Neural crest cell (in vitro differentiated cells): ENCODE measurements around the gene RBM26. TPM values are rescaled to one million over a fixed set of nuclear protein-coding genes. Genes with fewer than 3 reads are reported as not detected.

Experiments used
- DNase-seq: peaks from one replicate; pipeline ENCODE4 v3.0.0; 2021; ENCODE audit warnings: low read depth, mixed read lengths, low spot score
- H3K27ac Mint-ChIP-seq: one replicate; pipeline ENCODE4 v1.8.0; 2021; ENCODE audit warnings: mild to moderate bottlenecking, mixed read lengths; ENCODE audit not compliant: unreplicated experiment
- H3K27me3 Mint-ChIP-seq: 2 replicates; pipeline ENCODE4 v1.8.0; 2021; ENCODE audit warnings: low read depth, mild to moderate bottlenecking, mixed read lengths
- H3K36me3 Mint-ChIP-seq: 2 replicates; pipeline ENCODE4 v1.8.0; 2021; ENCODE audit warnings: low read depth, mild to moderate bottlenecking, mixed read lengths
- H3K4me1 Mint-ChIP-seq: 2 replicates; pipeline ENCODE4 v1.8.0; 2021; ENCODE audit warnings: mixed read lengths
- H3K4me3 Mint-ChIP-seq: one replicate; pipeline ENCODE4 v1.8.0; 2021; ENCODE audit warnings: mild to moderate bottlenecking, mixed read lengths
- H3K9me3 Mint-ChIP-seq: 2 replicates; pipeline ENCODE4 v1.8.0; 2021; ENCODE audit warnings: mixed read lengths
- total RNA-seq: library from RNA; stranded (reverse); gene quantifications from 2 replicates; pipeline ENCODE4 v1.2.1, GENCODE V29; 2021
- TF ChIP-seq, protein P1 (sequence below): fragments of 200-600 bp; sonication (generic); conservative IDR thresholded peaks from 2 replicates; pipeline ENCODE4 v1.5.0; 2021; ENCODE audit warnings: antibody characterized with exemption, mild to moderate bottlenecking

RBM26 gene
- total RNA-seq, 1 donor from 2014 or later, result 78.1 TPM

- Mint-ChIP-seq H3K27ac (no peak overlapping the region), H3K9me3 (no peaks in the 10 kb centered on the region), H3K36me3 (peaks cover 3% of the 10 kb centered on the region), H3K4me3 (no peak overlapping the region), H3K4me1 (no peaks in the 10 kb centered on the region), H3K27me3 (no peaks in the 10 kb centered on the region)
- TF ChIP-seq, protein P1, sequence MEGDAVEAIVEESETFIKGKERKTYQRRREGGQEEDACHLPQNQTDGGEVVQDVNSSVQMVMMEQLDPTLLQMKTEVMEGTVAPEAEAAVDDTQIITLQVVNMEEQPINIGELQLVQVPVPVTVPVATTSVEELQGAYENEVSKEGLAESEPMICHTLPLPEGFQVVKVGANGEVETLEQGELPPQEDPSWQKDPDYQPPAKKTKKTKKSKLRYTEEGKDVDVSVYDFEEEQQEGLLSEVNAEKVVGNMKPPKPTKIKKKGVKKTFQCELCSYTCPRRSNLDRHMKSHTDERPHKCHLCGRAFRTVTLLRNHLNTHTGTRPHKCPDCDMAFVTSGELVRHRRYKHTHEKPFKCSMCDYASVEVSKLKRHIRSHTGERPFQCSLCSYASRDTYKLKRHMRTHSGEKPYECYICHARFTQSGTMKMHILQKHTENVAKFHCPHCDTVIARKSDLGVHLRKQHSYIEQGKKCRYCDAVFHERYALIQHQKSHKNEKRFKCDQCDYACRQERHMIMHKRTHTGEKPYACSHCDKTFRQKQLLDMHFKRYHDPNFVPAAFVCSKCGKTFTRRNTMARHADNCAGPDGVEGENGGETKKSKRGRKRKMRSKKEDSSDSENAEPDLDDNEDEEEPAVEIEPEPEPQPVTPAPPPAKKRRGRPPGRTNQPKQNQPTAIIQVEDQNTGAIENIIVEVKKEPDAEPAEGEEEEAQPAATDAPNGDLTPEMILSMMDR, result no peak
- no peak for DNase-seq
These were observed 57.0 kb downstream of the RBM26 start for GRCh38 chr13:79349011-79349410.

GRCh38 chr13:79346300-79346914 lies 59.6 kb downstream of the RBM26 start:
- no peak overlapping the region for H3K27ac Mint-ChIP-seq
- no peaks in the 10 kb centered on the region for H3K9me3 Mint-ChIP-seq
- H3K4me3 Mint-ChIP-seq, result no peak overlapping the region
- H3K36me3 Mint-ChIP-seq, result peaks cover 3% of the 10 kb centered on the region
- no peak for DNase-seq
- no peaks in the 10 kb centered on the region for H3K4me1 Mint-ChIP-seq
- TF ChIP-seq, protein P1, result no peak
- no peaks in the 10 kb centered on the region for H3K27me3 Mint-ChIP-seq

DNA sequence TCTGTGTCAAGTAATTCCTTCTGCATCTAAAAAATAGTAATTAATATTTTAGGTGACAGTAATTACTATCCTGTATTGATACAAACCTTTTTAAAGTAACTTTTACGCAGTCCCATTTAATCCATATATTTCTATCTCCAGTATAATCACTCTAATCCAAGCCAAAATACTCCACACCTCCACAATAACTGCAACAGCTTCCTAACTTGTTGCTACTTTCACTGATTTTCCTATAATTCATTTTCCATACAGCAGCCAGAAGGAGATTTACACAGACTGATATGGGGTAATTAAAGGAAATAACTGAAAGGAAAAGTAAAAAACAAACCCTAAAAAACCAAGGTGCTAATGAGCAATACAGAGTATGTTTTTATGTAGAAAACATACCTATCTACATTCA lies 64.9 kb downstream of the RBM26 start:
- Mint-ChIP-seq H3K27ac (no peak overlapping the region), H3K4me3 (no peak overlapping the region), H3K4me1 (no peaks in the 10 kb centered on the region), H3K27me3 (no peaks in the 10 kb centered on the region), H3K9me3 (no peaks in the 10 kb centered on the region), H3K36me3 (peaks cover 16% of the 10 kb centered on the region)
- no peak for DNase-seq
- TF ChIP-seq, protein P1, result no peak

- peaks cover 20% of the 10 kb centered on the region for H3K36me3 Mint-ChIP-seq
These were observed 65.6 kb downstream of the RBM26 start for GRCh38 chr13:79340490-79340889.

DNA sequence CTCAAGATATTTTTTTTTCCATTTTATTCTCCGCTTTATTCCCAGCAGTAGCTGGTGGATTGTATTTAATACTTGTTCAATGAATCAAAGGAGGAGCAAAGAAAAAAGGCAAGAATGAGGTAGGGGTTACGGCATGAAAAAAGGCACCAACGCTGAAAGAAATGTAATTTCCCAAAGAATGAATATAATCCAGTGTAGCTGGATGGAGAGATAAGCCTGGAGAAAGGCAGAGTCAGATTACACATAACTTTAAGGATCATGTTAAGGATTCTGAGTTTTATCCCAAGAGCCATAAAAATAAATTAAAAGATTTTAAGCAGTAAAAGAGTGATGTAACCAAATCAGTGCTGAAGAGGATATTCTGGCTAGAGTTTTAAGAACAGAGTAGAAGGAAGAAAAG lies 67.7 kb downstream of the RBM26 start:
- Mint-ChIP-seq H3K36me3 (peaks cover 28% of the 10 kb centered on the region), H3K4me3 (no peak overlapping the region), H3K27ac (no peak overlapping the region), H3K4me1 (no peaks in the 10 kb centered on the region), H3K9me3 (no peaks in the 10 kb centered on the region), H3K27me3 (no peaks in the 10 kb centered on the region)
- no peak for DNase-seq
- TF ChIP-seq, protein P1, result no peak

More at GRCh38 chr13:79340490-79340889, 65.6 kb downstream of the RBM26 start:
- no peaks in the 10 kb centered on the region for H3K9me3 Mint-ChIP-seq
- no peaks in the 10 kb centered on the region for H3K27me3 Mint-ChIP-seq
- no peak overlapping the region for H3K27ac Mint-ChIP-seq
- TF ChIP-seq, protein P1, result no peak
- H3K4me3 Mint-ChIP-seq, result no peak overlapping the region
- no peak for DNase-seq
- no peaks in the 10 kb centered on the region for H3K4me1 Mint-ChIP-seq
